ENCODE results near the gene OSBPL6. TPM values are rescaled to one million over a fixed set of nuclear protein-coding genes. Genes with fewer than 3 reads are reported as not detected.

OSBPL6 gene
- polyA plus RNA-seq, 1 donor from 2014 or later: 12.8 TPM

GRCh38 chr2:178264211-178264610, 69.9 kb downstream of the OSBPL6 start:
- no peaks in the 10 kb centered on the region for H3K9me2 ChIP-seq (ENCODE audit: insufficient read depth, low read length)
- H3K9ac ChIP-seq (ENCODE audit: low read length): no peak overlapping the region
- no peak overlapping the region for H3K4me2 ChIP-seq (ENCODE audit: low read length)
- no peaks in the 10 kb centered on the region for H3K27me3 ChIP-seq (ENCODE audit: insufficient read depth, low read depth, low read length)
- H3K4me3 ChIP-seq (ENCODE audit: low read length): no peak overlapping the region
- no peaks in the 10 kb centered on the region for H4K20me1 ChIP-seq (ENCODE audit: insufficient read depth)
- no peaks in the 10 kb centered on the region for H3K36me3 ChIP-seq (ENCODE audit: insufficient read depth, low read length)
- H3K9me3 ChIP-seq (ENCODE audit: low read length): no peaks in the 10 kb centered on the region
- no peaks in the 10 kb centered on the region for H3F3A ChIP-seq (ENCODE audit: insufficient read depth, low read length, poor library complexity, severe bottlenecking)
- no peak overlapping the region for H2AFZ ChIP-seq (ENCODE audit: low read depth, low read length)
- no peak overlapping the region for H3K27ac ChIP-seq (ENCODE audit: low read length)
- H3K79me2 ChIP-seq (replicated peaks; ENCODE audit: insufficient read depth, low read length): no peaks in the 10 kb centered on the region
- TF ChIP-seq RAD21 (conservative IDR thresholded peaks at IDR 0.05) (no peak), SMC3 (conservative IDR thresholded peaks at IDR 0.05; ENCODE audit: poor library complexity) (no peak), EP300 (conservative IDR thresholded peaks at IDR 0.05; ENCODE audit: poor library complexity, severe bottlenecking) (no peak), REST (IDR thresholded peaks at IDR 0.05; ENCODE audit: borderline replicate concordance) (no peak), EZH2 (IDR thresholded peaks at IDR 0.05; ENCODE audit: borderline replicate concordance, insufficient read depth, low read length, poor library complexity, severe bottlenecking) (no peak), TAF1 (IDR thresholded peaks at IDR 0.05; ENCODE audit: low read depth) (no peak), POLR2AphosphoS5 (IDR thresholded peaks at IDR 0.05) (no peak), MXI1 (conservative IDR thresholded peaks at IDR 0.05; ENCODE audit: poor library complexity, severe bottlenecking) (no peak)
- TF ChIP-seq, protein P1, sequence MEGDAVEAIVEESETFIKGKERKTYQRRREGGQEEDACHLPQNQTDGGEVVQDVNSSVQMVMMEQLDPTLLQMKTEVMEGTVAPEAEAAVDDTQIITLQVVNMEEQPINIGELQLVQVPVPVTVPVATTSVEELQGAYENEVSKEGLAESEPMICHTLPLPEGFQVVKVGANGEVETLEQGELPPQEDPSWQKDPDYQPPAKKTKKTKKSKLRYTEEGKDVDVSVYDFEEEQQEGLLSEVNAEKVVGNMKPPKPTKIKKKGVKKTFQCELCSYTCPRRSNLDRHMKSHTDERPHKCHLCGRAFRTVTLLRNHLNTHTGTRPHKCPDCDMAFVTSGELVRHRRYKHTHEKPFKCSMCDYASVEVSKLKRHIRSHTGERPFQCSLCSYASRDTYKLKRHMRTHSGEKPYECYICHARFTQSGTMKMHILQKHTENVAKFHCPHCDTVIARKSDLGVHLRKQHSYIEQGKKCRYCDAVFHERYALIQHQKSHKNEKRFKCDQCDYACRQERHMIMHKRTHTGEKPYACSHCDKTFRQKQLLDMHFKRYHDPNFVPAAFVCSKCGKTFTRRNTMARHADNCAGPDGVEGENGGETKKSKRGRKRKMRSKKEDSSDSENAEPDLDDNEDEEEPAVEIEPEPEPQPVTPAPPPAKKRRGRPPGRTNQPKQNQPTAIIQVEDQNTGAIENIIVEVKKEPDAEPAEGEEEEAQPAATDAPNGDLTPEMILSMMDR (IDR thresholded peaks at IDR 0.05; ENCODE audit: poor library complexity, severe bottlenecking): no peak

DNA sequence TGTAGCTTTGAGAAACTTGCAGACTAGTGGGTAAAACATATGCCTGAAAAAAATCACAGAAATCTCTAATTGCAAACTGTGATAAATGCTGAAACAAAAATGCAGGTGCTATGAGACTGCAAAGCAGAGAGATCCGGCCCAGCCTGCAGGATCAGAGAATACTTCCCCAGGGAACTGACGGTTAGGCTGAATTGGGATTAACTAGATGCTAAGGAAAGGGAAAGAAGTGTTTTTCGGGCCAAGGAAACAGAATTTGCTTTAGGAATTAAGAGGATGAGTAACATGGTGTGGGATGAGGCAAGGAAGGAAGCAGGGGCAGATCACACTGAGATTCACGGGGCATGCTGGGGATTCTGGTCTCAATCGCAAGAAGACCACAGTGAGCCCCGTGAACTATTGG, 71.5 kb downstream of the OSBPL6 start:
- Histone ChIP-seq H3K4me2 (ENCODE audit: low read length) (no peak overlapping the region), H3K9ac (ENCODE audit: low read length) (no peak overlapping the region), H3K9me3 (ENCODE audit: low read length) (no peaks in the 10 kb centered on the region), H3K27me3 (ENCODE audit: insufficient read depth, low read depth, low read length) (no peaks in the 10 kb centered on the region), H3K9me2 (ENCODE audit: insufficient read depth, low read length) (no peaks in the 10 kb centered on the region), H3K27ac (ENCODE audit: low read length) (no peak overlapping the region), H2AFZ (ENCODE audit: low read depth, low read length) (no peak overlapping the region), H3K36me3 (ENCODE audit: insufficient read depth, low read length) (no peaks in the 10 kb centered on the region), H3F3A (ENCODE audit: insufficient read depth, low read length, poor library complexity, severe bottlenecking) (no peaks in the 10 kb centered on the region), H4K20me1 (ENCODE audit: insufficient read depth) (no peaks in the 10 kb centered on the region), H3K79me2 (replicated peaks; ENCODE audit: insufficient read depth, low read length) (no peaks in the 10 kb centered on the region), H3K4me3 (ENCODE audit: low read length) (no peak overlapping the region)
- no peak for TF ChIP-seq TAF1 (IDR thresholded peaks at IDR 0.05; ENCODE audit: low read depth)
- no peak for TF ChIP-seq MXI1 (conservative IDR thresholded peaks at IDR 0.05; ENCODE audit: poor library complexity, severe bottlenecking)
- TF ChIP-seq EZH2 (IDR thresholded peaks at IDR 0.05; ENCODE audit: borderline replicate concordance, insufficient read depth, low read length, poor library complexity, severe bottlenecking): no peak
- no peak for TF ChIP-seq RAD21 (conservative IDR thresholded peaks at IDR 0.05)
- no peak for TF ChIP-seq EP300 (conservative IDR thresholded peaks at IDR 0.05; ENCODE audit: poor library complexity, severe bottlenecking)
- no peak for TF ChIP-seq POLR2AphosphoS5 (IDR thresholded peaks at IDR 0.05)
- TF ChIP-seq, protein P1 (IDR thresholded peaks at IDR 0.05; ENCODE audit: poor library complexity, severe bottlenecking): no peak
- no peak for TF ChIP-seq SMC3 (conservative IDR thresholded peaks at IDR 0.05; ENCODE audit: poor library complexity)
- TF ChIP-seq REST (IDR thresholded peaks at IDR 0.05; ENCODE audit: borderline replicate concordance): no peak
